SHP77 (cell line): Measurements from ENCODE around the gene SPTY2D1.

ENCODE experiments used
- DNase-seq, 2 experiments: peaks; one replicate each; lab custom pipeline; 2025; lab: John Stamatoyannopoulos, UW

SPTY2D1 gene

DNA sequence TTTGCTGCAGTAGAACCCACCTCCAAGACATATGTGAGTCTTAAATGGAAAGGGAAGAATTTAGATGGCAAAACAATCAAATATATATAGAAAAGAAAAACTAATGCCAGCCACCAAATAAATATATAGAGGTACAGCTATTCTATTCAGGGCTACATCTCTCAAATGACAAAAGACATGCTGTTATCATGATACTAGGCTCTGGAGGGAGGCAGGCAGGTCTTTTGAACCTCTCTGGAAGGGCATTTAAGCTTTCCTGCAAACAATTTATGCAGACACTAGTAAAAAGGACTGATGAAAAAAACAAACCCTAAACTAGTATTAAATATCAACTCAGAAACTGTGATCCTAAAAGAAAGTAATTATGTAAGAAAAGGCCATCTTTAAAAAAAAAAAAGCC, 70.0 kb downstream of the SPTY2D1 start:
- no peak for DNase-seq

GRCh38 chr11:18563090-18563730, 70.9 kb downstream of the SPTY2D1 start:
- DNase-seq, result no peak
